Measurements from ENCODE around the gene JARID2. TPM values are rescaled to one million over a fixed set of nuclear protein-coding genes. Genes with fewer than 3 reads are reported as not detected.

JARID2 gene
- total and polyA plus RNA-seq, 12 donors, result 2.3 to 11.6 (median 8.7) TPM

GRCh38 chr6:15364401-15365037 lies 118.7 kb downstream of the JARID2 start:
- Histone ChIP-seq H3K9me3 (no peaks in the 10 kb centered on the region), H3K4me3 (no peak overlapping the region), H3K27me3 (no peaks in the 10 kb centered on the region), H3K4me1 (peaks cover 0 to 72% (median 56%) of the 10 kb centered on the region in 9 donors), H3K27ac (peak overlapping the region in 2 of 10 donors; percentile 3 to 45), H3K36me3 (no peaks in the 10 kb centered on the region)
- TF ChIP-seq, protein P1, sequence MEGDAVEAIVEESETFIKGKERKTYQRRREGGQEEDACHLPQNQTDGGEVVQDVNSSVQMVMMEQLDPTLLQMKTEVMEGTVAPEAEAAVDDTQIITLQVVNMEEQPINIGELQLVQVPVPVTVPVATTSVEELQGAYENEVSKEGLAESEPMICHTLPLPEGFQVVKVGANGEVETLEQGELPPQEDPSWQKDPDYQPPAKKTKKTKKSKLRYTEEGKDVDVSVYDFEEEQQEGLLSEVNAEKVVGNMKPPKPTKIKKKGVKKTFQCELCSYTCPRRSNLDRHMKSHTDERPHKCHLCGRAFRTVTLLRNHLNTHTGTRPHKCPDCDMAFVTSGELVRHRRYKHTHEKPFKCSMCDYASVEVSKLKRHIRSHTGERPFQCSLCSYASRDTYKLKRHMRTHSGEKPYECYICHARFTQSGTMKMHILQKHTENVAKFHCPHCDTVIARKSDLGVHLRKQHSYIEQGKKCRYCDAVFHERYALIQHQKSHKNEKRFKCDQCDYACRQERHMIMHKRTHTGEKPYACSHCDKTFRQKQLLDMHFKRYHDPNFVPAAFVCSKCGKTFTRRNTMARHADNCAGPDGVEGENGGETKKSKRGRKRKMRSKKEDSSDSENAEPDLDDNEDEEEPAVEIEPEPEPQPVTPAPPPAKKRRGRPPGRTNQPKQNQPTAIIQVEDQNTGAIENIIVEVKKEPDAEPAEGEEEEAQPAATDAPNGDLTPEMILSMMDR (IDR thresholded peaks at IDR 0.05), result no peak
- peak in 1 of 8 donors; percentile 22 for ATAC-seq
- DNase-seq, result no peak
- intact Hi-C loops (cut with DNase I), result loop anchor here in 2 of 10 donors (5.0 to 10.0 kb wide), 2 partner anchors 117 to 120 kb away; partner anchors contain the start of gene JARID2 (in 2 of the 2)
- 44 to 58% methylated on average over 6 of the region's 6 CpGs for WGBS, 2 donors

- Histone ChIP-seq H3K4me1 (peaks cover 0 to 78% (median 62%) of the 10 kb centered on the region in 9 donors), H3K9me3 (no peaks in the 10 kb centered on the region), H3K4me3 (peak overlapping the region in 5 of 10 donors; percentile 1 to 25 (median 4)), H3K36me3 (no peaks in the 10 kb centered on the region), H3K27ac (no peak overlapping the region), H3K27me3 (no peaks in the 10 kb centered on the region)
- WGBS, 2 donors, result 5 to 9% methylated on average over 13 of the region's 13 CpGs
- peak; percentile 76 to 89 for DNase-seq
- TF ChIP-seq, protein P1 (IDR thresholded peaks at IDR 0.05), result no peak
- intact Hi-C loops (cut with DNase I), result loop anchor here in 1 of 10 donors (10.0 kb wide), 1 partner anchor 120 kb away; the partner anchor contains the start of gene JARID2
- peak; percentile 78 to 94 (median 90) for ATAC-seq
Measured at GRCh38 chr6:15365273-15365687, 119.4 kb downstream of the JARID2 start.

GRCh38 chr6:15366003-15366535 lies 120.2 kb downstream of the JARID2 start:
- Histone ChIP-seq H3K27ac (no peak overlapping the region), H3K36me3 (no peaks in the 10 kb centered on the region), H3K9me3 (no peaks in the 10 kb centered on the region), H3K27me3 (no peaks in the 10 kb centered on the region), H3K4me1 (peaks cover 0 to 84% (median 70%) of the 10 kb centered on the region in 9 donors), H3K4me3 (peak overlapping the region in 1 of 10 donors; percentile 5)
- no peak for ATAC-seq
- no peak for DNase-seq
- 27 to 36% methylated on average over 6 of the region's 6 CpGs for WGBS, 2 donors
- intact Hi-C loops (cut with DNase I), result loop anchor here in 1 of 10 donors (10.0 kb wide), 1 partner anchor 121 kb away; the partner anchor contains the start of gene JARID2
- TF ChIP-seq, protein P1 (IDR thresholded peaks at IDR 0.05), result no peak

GRCh38 chr6:15366879-15367278 lies 121.0 kb downstream of the JARID2 start:
- DNase-seq (no peak), ATAC-seq (no peak)
- H3K36me3 ChIP-seq, result no peaks in the 10 kb centered on the region
- H3K27me3 ChIP-seq, result no peaks in the 10 kb centered on the region
- intact Hi-C loops (cut with DNase I), result loop anchor here in 1 of 10 donors (10.0 kb wide), 1 partner anchor 122 kb away; the partner anchor contains the start of gene JARID2
- H3K4me3 ChIP-seq, result no peak overlapping the region
- TF ChIP-seq, protein P1 (IDR thresholded peaks at IDR 0.05), result no peak
- peaks cover 0 to 89% (median 77%) of the 10 kb centered on the region in 9 donors for H3K4me1 ChIP-seq
- H3K9me3 ChIP-seq, result no peaks in the 10 kb centered on the region
- H3K27ac ChIP-seq, result no peak overlapping the region
- WGBS, 2 donors, result 32 to 35% methylated on average over 2 of the region's 2 CpGs

Data from heart right ventricle (tissue), 16 donors.